HFFc6 (cell line): ENCODE measurements around the gene AATK. TPM values are rescaled to one million over a fixed set of nuclear protein-coding genes. Genes with fewer than 3 reads are reported as not detected.

Experiments used
- DNase-seq: peaks from one replicate; pipeline ENCODE4 v3.0.0-alpha.2; 2018
- H3K27ac Mint-ChIP-seq: 2 replicates; pipeline ENCODE4 v1.8.0; 2020; ENCODE audit warnings: mild to moderate bottlenecking, mixed read lengths
- H3K27me3 Mint-ChIP-seq: 2 replicates; pipeline ENCODE4 v1.8.0; 2021; ENCODE audit warnings: mild to moderate bottlenecking, moderate library complexity, mixed read lengths; ENCODE audit not compliant: insufficient read depth
- H3K36me3 Mint-ChIP-seq: 2 replicates; pipeline ENCODE4 v1.8.0; 2021; ENCODE audit warnings: low read depth, mixed read lengths
- H3K4me1 Mint-ChIP-seq: 2 replicates; pipeline ENCODE4 v1.8.0; 2020; ENCODE audit warnings: low read depth, mixed read lengths
- H3K4me3 Mint-ChIP-seq: 2 replicates; pipeline ENCODE4 v1.8.0; 2020; ENCODE audit warnings: mild to moderate bottlenecking, moderate library complexity, mixed read lengths
- H3K9me3 Mint-ChIP-seq: 2 replicates; pipeline ENCODE4 v1.8.0; 2020; ENCODE audit warnings: mild to moderate bottlenecking, mixed read lengths
- total RNA-seq, 6 experiments: library from RNA; stranded (reverse); fragmentation: NEBNext Ultra II Directional; extraction: Animal tissue kit (Norgen Biotek cat#: 25700); gene quantifications; 2 replicates in 1 of 6; 3 replicates in 5 of 6; pipeline ENCODE4 v1.2.3, GENCODE V29; 2021
- TF ChIP-seq, protein P1 (sequence below): fragments of 200-600 bp; sonication (generic); IDR thresholded peaks from 2 replicates; pipeline ENCODE4 v1.5.0; 2021; ENCODE audit warnings: antibody characterized with exemption, mild to moderate bottlenecking

Gene AATK
- total RNA-seq, 6 experiments from 2014 or later = 0.15 to 0.59 (median 0.38) TPM

DNA sequence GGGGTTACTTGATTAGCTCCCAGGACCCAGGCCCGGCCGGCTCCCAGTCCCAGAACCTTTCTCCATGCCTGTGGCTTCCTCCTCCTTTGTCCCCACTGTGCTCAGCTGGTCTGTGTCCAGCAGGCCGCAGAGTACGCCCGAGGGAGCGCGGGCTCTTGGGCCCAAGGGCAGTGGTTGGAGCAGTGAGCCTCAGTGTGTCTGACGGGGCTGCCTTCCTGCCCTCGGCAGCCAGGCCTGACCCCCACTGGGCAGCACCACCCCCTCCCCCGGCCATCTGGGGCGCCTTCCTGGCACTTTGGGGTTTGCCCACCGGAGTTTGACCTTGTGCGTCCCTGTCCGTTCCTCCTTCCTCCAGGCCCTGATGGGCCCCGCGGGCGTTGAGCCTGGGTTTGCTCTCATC, 63.2 kb downstream of the AATK start:
- Mint-ChIP-seq H3K9me3 (no peaks in the 10 kb centered on the region), H3K4me3 (no peak overlapping the region), H3K4me1 (peaks cover 5% of the 10 kb centered on the region; the same call in 1 of the 2 replicates), H3K36me3 (no peaks in the 10 kb centered on the region), H3K27ac (no peak overlapping the region), H3K27me3 (peaks cover 4% of the 10 kb centered on the region; the same call in 1 of the 2 replicates)
- no peak for DNase-seq
- TF ChIP-seq, protein P1, sequence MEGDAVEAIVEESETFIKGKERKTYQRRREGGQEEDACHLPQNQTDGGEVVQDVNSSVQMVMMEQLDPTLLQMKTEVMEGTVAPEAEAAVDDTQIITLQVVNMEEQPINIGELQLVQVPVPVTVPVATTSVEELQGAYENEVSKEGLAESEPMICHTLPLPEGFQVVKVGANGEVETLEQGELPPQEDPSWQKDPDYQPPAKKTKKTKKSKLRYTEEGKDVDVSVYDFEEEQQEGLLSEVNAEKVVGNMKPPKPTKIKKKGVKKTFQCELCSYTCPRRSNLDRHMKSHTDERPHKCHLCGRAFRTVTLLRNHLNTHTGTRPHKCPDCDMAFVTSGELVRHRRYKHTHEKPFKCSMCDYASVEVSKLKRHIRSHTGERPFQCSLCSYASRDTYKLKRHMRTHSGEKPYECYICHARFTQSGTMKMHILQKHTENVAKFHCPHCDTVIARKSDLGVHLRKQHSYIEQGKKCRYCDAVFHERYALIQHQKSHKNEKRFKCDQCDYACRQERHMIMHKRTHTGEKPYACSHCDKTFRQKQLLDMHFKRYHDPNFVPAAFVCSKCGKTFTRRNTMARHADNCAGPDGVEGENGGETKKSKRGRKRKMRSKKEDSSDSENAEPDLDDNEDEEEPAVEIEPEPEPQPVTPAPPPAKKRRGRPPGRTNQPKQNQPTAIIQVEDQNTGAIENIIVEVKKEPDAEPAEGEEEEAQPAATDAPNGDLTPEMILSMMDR = no peak

- DNase-seq = no peak
- Mint-ChIP-seq H3K27me3 (peaks cover 2% of the 10 kb centered on the region; the same call in 1 of the 2 replicates), H3K4me3 (no peak overlapping the region), H3K27ac (no peak overlapping the region), H3K4me1 (peaks cover 9% of the 10 kb centered on the region), H3K36me3 (no peaks in the 10 kb centered on the region), H3K9me3 (no peaks in the 10 kb centered on the region)
- TF ChIP-seq, protein P1 = no peak
Measured at GRCh38 chr17:81102352-81102751, 63.7 kb downstream of the AATK start.

GRCh38 chr17:81101614-81102306, 64.3 kb downstream of the AATK start:
- Mint-ChIP-seq H3K36me3 (no peaks in the 10 kb centered on the region), H3K27me3 (peaks cover 1% of the 10 kb centered on the region; the same call in 1 of the 2 replicates), H3K4me3 (no peak overlapping the region), H3K27ac (no peak overlapping the region), H3K9me3 (no peaks in the 10 kb centered on the region), H3K4me1 (peaks cover 15% of the 10 kb centered on the region)
- TF ChIP-seq, protein P1 = peak; percentile 100
- DNase-seq = peak; percentile 75

- TF ChIP-seq, protein P1 = no peak
- Mint-ChIP-seq H3K9me3 (no peaks in the 10 kb centered on the region), H3K4me3 (no peak overlapping the region), H3K36me3 (no peaks in the 10 kb centered on the region), H3K27me3 (no peaks in the 10 kb centered on the region; the same call in 1 of the 2 replicates), H3K27ac (no peak overlapping the region), H3K4me1 (peaks cover 24% of the 10 kb centered on the region)
- no peak for DNase-seq
Measured at GRCh38 chr17:81100668-81101067, 65.4 kb downstream of the AATK start.

- Mint-ChIP-seq H3K4me3 (no peak overlapping the region), H3K4me1 (peaks cover 30% of the 10 kb centered on the region), H3K9me3 (no peaks in the 10 kb centered on the region), H3K36me3 (no peaks in the 10 kb centered on the region), H3K27me3 (no peaks in the 10 kb centered on the region), H3K27ac (no peak overlapping the region)
- TF ChIP-seq, protein P1 = no peak
- no peak for DNase-seq
Measured at GRCh38 chr17:81099888-81100287, 66.1 kb downstream of the AATK start.
